ENCODE results near the gene SCCPDH.

SCCPDH gene

DNA sequence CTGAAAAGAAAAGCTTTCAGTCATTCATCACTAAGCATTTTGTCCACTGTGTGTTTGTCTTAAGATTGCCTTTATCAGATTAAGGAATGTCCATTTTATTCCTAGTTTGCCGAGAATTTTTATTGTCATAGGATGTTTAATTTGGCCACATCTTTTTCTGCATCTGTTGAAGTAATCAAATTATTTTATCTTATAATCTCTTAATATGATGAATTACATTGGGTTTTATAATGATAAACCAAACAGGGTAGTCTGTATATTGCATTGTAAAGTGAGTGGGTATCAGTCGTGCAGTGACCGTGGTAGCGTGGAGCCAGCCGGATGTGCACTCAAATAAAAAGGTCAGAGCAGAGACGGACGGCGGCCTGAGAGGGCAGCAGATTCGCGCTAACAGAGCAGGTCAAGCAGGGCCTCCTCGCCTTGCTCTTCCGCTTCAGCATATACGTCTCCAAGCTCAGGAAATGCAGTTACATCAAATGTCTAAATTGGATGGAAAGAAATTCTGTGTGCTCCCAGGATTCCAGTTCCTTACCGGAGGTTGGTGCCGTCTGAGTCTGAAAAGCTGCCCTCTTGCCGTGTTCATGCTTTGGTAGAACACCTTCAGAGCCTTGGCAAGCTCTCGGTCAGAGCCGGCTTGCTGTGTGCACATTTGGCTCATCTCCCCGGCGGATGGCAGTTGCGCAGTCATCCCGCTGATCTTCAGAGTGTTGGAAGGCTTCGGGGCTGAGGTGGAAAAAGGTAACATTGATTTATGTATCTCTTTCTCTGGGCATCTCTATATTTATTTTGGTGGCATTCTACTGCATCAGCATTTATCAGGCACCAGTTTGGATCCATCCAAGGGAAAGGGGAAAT lies 51.5 kb downstream of the SCCPDH start:
- no peak for DNase-seq (ENCODE audit: low spot score)
- TF ChIP-seq, protein P1, sequence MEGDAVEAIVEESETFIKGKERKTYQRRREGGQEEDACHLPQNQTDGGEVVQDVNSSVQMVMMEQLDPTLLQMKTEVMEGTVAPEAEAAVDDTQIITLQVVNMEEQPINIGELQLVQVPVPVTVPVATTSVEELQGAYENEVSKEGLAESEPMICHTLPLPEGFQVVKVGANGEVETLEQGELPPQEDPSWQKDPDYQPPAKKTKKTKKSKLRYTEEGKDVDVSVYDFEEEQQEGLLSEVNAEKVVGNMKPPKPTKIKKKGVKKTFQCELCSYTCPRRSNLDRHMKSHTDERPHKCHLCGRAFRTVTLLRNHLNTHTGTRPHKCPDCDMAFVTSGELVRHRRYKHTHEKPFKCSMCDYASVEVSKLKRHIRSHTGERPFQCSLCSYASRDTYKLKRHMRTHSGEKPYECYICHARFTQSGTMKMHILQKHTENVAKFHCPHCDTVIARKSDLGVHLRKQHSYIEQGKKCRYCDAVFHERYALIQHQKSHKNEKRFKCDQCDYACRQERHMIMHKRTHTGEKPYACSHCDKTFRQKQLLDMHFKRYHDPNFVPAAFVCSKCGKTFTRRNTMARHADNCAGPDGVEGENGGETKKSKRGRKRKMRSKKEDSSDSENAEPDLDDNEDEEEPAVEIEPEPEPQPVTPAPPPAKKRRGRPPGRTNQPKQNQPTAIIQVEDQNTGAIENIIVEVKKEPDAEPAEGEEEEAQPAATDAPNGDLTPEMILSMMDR (IDR thresholded peaks at IDR 0.05; ENCODE audit: extremely low read depth, insufficient read depth, missing control alignments), result no peak
- in situ Hi-C loops (cut with MboI; ENCODE audit: low pct_unique_long_range_greater_than_20kb, low sequenced_read_pairs, unreplicated experiment), result no loop called here

DNA sequence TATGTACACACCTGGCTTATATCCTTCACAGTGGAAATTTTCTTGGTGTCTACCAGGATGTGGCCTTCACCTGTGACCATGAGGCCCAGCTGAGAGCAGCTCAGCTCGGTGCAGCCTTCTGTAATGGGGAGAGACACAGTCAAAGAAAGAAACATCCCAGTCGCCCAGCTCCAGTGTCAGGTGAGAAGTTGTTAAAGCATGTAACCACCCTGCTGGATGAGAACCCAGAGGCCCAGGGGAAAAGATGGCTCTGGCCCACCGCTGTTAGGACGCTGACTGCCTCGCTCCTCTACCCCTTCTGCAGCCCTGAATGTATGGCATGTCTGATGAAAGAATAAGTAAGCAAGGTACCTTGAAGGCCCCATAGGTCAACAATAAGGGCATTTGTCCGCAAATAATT lies 52.7 kb downstream of the SCCPDH start:
- TF ChIP-seq, protein P1 (IDR thresholded peaks at IDR 0.05; ENCODE audit: extremely low read depth, insufficient read depth, missing control alignments), result no peak
- in situ Hi-C loops (cut with MboI; ENCODE audit: low pct_unique_long_range_greater_than_20kb, low sequenced_read_pairs, unreplicated experiment), result no loop called here

DNA sequence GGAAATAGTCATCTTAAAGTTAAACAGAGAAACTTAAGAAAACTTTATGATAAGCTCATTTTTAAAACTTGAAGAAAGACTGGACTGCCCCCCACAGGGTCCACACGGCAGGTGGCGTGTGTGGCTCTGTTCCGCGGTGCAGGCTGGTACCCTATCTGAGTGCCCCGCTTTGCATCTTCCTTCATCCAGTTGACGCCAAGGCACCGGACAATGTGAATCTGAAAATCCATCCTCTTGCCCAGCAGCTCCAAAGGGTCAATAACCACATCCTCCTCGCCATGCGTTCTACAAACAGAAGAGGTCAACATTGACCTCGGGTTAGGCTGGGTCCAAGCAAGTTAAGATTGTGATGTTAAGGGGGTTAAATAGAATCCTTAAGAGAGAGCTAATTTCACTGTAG lies 54.5 kb downstream of the SCCPDH start:
- in situ Hi-C loops (cut with MboI; ENCODE audit: low pct_unique_long_range_greater_than_20kb, low sequenced_read_pairs, unreplicated experiment), result no loop called here
- TF ChIP-seq, protein P1 (IDR thresholded peaks at IDR 0.05; ENCODE audit: extremely low read depth, insufficient read depth, missing control alignments), result no peak
- DNase-seq (ENCODE audit: low spot score), result no peak

More for the DNA sequence above, 52.7 kb downstream of the SCCPDH start:
- DNase-seq (ENCODE audit: low spot score), result no peak

DNA sequence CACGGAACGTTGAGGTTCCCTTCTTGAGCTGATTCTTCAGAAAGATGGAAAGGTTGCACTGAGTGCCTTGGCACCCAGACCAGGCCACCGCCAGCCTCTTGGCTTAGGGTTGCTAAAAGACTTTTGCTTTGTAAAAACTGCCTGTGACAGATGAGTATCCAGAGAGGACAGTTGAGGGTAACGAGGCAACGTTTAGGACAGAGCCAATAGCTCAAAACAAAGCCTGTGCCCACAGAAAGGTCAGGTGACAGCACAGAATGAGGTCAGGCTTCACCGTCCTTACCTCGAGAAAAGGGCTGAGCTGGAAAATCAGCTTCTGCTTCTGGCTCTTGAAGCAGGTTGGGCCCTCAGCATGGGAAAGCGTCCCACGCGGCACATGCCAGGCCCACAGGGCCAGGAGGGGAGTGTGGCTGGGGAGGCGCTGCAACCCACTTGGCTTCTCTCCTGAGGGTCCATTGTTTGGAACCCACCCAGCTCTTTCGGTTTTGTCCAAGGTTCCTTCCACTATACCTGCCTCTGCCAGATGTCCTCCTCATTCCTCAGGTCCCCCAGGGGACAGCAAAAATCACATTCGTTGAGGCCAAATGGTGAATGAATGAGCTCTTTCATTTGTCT lies 55.5 kb downstream of the SCCPDH start:
- in situ Hi-C loops (cut with MboI; ENCODE audit: low pct_unique_long_range_greater_than_20kb, low sequenced_read_pairs, unreplicated experiment), result no loop called here
- no peak for DNase-seq (ENCODE audit: low spot score)
- TF ChIP-seq, protein P1 (IDR thresholded peaks at IDR 0.05; ENCODE audit: extremely low read depth, insufficient read depth, missing control alignments), result no peak

DNA sequence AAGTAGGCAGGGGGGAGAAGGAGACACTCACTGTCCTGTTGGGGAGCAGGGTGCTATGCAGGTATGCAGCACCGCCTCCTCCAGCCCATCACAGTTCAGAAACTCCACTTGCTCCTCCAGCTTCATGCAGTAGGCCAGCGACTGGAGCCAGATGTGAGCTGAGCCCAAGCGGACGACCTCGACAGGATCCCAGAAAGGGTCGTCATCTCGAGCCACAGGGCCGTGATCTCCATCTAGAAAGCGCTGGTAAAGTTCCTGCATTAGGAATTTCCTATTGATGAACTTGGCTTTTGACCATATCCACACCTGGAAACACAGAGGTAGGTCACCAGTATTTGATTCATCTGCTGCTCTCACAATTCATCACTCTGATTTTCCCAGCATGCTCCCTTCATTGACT lies 56.1 kb downstream of the SCCPDH start:
- no peak for DNase-seq (ENCODE audit: low spot score)
- in situ Hi-C loops (cut with MboI; ENCODE audit: low pct_unique_long_range_greater_than_20kb, low sequenced_read_pairs, unreplicated experiment), result no loop called here
- TF ChIP-seq, protein P1 (IDR thresholded peaks at IDR 0.05; ENCODE audit: extremely low read depth, insufficient read depth, missing control alignments), result no peak

DNA sequence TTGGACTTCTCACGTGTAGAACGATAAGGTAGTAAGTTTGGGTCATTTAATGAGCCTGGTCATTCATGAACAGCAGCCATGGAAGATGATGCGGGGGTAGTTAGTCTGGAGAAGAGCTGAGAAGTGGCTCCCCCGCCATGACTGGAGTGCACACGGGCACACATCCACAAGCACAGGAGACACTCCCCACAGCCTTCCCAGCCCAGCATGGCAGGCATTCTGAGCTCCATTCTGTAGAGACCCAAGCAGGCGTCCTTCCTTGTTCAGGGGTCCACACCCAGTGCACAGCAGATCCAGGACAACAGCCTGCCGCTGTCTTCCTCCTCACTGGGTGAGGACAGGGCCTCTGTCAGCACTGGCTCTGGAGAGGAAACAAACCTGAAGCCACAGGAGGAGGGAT lies 57.0 kb downstream of the SCCPDH start:
- no peak for DNase-seq (ENCODE audit: low spot score)
- TF ChIP-seq, protein P1 (IDR thresholded peaks at IDR 0.05; ENCODE audit: extremely low read depth, insufficient read depth, missing control alignments), result no peak
- in situ Hi-C loops (cut with MboI; ENCODE audit: low pct_unique_long_range_greater_than_20kb, low sequenced_read_pairs, unreplicated experiment), result no loop called here
